NT2/D1 (cell line): ENCODE results near the gene HMGN4.
"Not testable (repeated sequence)": the region's sequence is repeated elsewhere in the genome, so short reads cannot be mapped to it uniquely, and the experiment has no call there.

Experiments
- DNase-seq: peaks from one replicate; pipeline ENCODE4 v3.0.0-alpha.2; 2011; ENCODE audit warnings: low read depth, low spot score
- H3K27me3 ChIP-seq: 2 replicates; pipeline ENCODE4 v1.6.0; 2011; ENCODE audit warnings: mild to moderate bottlenecking; ENCODE audit not compliant: insufficient read length, insufficient read depth
- H3K36me3 ChIP-seq: 2 replicates; pipeline ENCODE4 v1.6.1; 2011; ENCODE audit warnings: mild to moderate bottlenecking, low read length, mixed read lengths; ENCODE audit not compliant: insufficient read depth, insufficient read length
- H3K4me1 ChIP-seq: 2 replicates; pipeline ENCODE4 v1.5.1; 2011; ENCODE audit not compliant: insufficient read depth, insufficient read length
- H3K4me3 ChIP-seq: 2 replicates; pipeline ENCODE4 v1.5.1; 2011; ENCODE audit warnings: low read depth; ENCODE audit not compliant: insufficient read length
- H3K9ac ChIP-seq: 2 replicates; pipeline ENCODE4 v1.6.0; 2011; ENCODE audit warnings: low read depth; ENCODE audit not compliant: insufficient read length
- H3K9me3 ChIP-seq: 2 replicates; pipeline ENCODE4 v1.5.1; 2011; ENCODE audit warnings: mild to moderate bottlenecking, low read length; ENCODE audit not compliant: insufficient read depth
- SUZ12 ChIP-seq: IDR thresholded peaks from 2 replicates; pipeline ENCODE4 v1.6.1; 2011; ENCODE audit not compliant: insufficient read length, insufficient read depth; ENCODE audit errors: extremely low read depth
- YY1 ChIP-seq: IDR thresholded peaks from 2 replicates; pipeline ENCODE4 v1.6.1; 2011; ENCODE audit not compliant: insufficient read length, insufficient read depth
- ZNF274 ChIP-seq: IDR thresholded peaks from 2 replicates; pipeline ENCODE4 v1.6.1; 2011; ENCODE audit warnings: mild to moderate bottlenecking, low read depth, low read length

The HMGN4 gene

DNA sequence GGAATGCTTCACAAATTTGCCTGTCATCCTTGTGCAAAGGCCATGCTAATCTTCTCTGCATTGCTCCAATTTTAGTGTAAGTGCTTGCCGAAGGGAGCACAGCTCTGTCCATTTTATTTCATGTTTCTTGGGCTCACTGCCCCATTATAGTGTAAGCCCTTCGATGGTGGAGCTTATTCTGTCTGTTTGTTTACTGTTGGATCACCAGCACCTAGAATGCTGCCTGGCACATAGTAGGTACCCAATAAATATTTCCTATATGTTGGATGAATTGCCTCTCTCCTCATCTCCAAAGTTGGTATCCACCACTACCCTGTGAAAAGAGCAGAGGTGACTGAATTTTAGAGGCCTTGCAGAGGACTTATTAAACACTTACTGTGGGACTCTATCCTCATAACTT, 18.8 kb upstream of the HMGN4 start:
- Histone ChIP-seq H3K27me3 (no peaks in the 10 kb centered on the region), H3K4me3 (no peak overlapping the region), H3K4me1 (no peaks in the 10 kb centered on the region), H3K9ac (no peak overlapping the region), H3K36me3 (no peaks in the 10 kb centered on the region), H3K9me3 (no peaks in the 10 kb centered on the region)
- DNase-seq = no peak
- TF ChIP-seq SUZ12 = no peak

DNA sequence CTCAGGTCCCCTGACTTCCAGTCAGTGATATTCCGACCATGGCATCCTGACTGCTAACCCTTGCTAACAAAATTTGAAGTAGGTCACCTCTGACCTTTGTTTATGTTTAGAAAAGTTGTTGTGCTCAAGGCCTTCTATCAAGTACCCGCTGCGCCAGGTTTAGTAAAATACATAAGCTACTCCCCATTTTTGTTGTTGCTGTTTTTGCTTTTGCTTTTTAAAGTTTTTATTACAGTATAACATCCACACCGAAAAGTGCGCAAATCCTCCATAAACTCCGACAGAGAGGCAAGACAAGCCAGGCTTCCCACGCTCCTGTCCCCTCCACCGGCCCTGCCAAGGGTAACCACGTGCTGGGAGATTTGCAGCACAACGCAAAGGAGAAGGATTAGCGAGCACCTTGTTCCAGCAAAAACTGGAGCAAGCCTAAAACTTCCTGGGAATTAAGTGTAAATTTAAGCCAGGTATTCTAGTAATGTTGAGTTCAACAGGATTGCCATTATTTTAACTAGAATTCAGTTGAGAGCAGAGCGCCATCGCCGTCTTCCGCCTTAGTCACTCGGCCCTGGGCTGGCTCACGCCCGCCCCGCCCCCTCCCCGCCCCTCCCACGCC, 17.8 kb upstream of the HMGN4 start:
- Histone ChIP-seq H3K9me3 (no peaks in the 10 kb centered on the region), H3K36me3 (no peaks in the 10 kb centered on the region), H3K4me3 (peak overlapping the region; percentile 29), H3K9ac (peak overlapping the region; percentile 42), H3K27me3 (no peaks in the 10 kb centered on the region), H3K4me1 (no peaks in the 10 kb centered on the region)
- DNase-seq = no peak
- TF ChIP-seq SUZ12 (no peak), ZNF274 (no peak), YY1 (no peak)

DNA sequence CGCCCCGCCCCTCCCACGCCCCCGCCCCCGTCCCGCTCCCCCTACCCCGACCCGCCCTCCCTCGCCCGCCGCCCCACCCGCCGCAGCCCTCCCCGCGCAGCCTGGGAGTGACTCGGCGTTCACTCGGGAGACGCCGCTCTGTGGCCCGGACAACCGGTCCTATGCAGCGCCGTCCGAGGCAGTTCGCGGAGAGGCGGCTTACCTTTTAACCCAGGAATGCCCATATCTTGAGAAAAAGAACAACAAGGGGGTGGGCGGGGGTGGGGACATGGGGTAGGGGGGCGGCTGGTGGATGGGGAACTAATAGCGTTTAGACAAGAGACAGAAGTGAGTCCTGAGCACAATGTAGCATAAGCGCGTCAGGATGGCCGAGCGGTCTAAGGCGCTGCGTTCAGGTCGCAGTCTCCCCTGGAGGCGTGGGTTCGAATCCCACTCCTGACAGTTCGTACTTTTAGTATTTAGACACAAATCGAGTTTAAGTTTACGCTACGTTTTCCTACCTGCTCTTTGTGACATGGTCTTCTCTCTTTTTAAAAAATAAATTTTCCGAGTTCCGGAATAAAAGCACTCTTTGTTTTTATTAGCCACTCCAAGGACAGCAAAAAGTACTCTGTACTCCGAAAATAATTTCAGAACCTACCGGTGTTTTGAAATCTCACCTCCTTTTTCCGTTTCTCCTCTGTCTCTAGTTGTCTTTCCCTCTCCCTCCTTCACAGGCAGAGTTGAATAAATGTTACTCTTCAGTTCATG, 17.1 kb upstream of the HMGN4 start:
- H3K9me3 ChIP-seq = no peaks in the 10 kb centered on the region
- no peaks in the 10 kb centered on the region for H3K27me3 ChIP-seq
- no peak for TF ChIP-seq YY1
- TF ChIP-seq SUZ12 = no peak
- no peak for TF ChIP-seq ZNF274
- H3K36me3 ChIP-seq = no peaks in the 10 kb centered on the region
- DNase-seq = peak; percentile 35
- H3K9ac ChIP-seq = peak overlapping the region; percentile 93
- H3K4me1 ChIP-seq = no peaks in the 10 kb centered on the region
- peak overlapping the region; percentile 76 for H3K4me3 ChIP-seq

DNA sequence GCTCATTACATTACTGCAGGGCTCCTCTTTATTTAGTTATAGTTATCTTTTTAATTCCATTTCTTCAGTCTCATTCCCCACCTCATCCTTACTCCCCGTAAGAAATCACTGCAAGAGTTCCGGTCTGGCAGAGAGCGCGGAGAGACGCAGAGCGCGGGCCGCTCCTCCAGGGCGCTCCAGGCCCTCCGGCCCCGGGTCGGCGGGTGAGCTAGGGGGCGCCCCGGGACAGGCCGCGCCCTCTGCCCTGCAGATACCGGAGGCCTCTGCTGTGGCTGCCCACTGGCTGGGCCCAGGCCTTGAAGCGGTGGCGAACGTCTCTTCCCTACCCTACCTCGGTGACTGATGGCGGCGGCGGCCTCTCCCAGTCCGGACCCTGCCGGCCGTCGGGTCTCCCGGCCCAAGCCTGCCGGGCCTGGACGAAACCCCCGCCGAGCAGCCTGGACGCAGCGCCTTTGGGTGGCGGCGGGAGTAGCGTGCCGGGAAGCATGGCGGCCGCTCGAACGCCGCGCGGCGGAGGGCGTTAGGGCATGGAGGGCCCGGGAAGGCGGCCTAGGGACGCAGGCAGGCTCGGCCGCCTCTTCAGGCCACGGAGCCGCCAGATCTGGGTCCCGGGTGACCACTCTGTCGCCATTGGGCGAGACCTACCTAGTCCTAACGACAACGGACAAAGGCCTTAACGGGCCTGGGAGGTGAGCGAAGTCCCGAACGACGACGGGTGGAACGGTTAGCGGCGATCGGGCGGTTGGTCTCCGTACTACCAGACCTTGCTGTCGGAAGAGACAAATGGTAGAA, 16.4 kb upstream of the HMGN4 start:
- peak; percentile 62 for DNase-seq
- H3K27me3 ChIP-seq = no peaks in the 10 kb centered on the region
- no peaks in the 10 kb centered on the region for H3K4me1 ChIP-seq
- H3K4me3 ChIP-seq = peak overlapping the region; percentile 76
- TF ChIP-seq ZNF274 (no peak), SUZ12 (no peak), YY1 (no peak)
- H3K36me3 ChIP-seq = no peaks in the 10 kb centered on the region
- peak overlapping the region; percentile 93 for H3K9ac ChIP-seq
- H3K9me3 ChIP-seq = no peaks in the 10 kb centered on the region

DNA sequence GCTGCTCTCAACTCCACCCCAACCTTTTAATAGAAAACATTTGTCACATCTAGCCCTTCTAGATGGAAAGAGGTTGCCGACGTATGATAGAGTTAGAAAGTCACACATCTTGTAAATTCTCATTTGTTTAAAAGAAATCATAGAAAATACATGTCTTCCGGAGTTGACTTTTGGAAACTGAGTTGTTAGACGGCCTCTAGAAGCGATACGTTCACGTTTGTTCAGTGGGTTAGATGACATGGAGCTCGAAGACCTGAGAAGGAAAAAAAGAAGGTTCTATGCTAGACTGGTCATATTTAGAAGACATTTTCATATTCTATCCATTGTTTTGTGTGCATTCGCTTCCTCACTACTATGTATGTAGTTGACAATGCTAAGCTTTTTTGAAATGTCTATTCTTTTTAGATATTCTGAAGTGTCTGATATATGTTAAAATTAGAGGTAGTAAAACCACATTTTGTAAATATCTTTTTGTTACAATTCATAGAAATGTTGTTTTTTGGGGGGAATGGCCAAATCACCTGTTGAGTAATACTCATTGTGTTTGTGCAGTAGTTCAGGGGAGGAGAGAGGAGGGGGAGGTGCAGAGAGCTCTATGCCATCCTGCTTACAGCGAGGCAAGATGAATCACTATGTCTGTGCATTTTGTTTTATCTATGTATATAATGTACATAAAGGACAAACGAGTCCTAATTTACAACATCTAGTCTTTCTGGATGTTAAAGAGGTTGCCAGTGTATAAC, 15.5 kb upstream of the HMGN4 start:
- not testable (repeated sequence) for H3K9me3 ChIP-seq, H3K4me1 ChIP-seq, H3K27me3 ChIP-seq, DNase-seq, H3K36me3 ChIP-seq
- H3K4me3 ChIP-seq = peak overlapping the region; percentile 76
- H3K9ac ChIP-seq = peak overlapping the region; percentile 93

DNA sequence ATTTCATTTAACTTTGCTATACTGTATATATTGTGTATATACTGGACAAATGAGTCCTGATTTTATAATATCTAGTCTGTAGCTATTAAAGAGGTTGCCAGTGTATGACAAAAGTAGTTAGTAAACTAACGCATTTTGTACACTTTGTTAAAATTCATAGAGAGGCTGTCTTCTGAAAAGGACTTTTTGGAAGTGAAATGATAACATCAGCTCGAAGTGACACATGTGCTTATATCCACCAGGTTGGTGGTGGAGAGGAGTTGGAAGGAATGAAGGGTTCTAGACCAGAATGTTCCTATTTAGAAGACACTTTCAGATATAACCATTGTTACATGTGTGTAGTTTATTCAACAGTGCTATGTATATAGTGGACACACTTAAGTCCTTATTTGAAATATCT, 13.9 kb upstream of the HMGN4 start:
- not testable (repeated sequence) for H3K9me3 ChIP-seq, DNase-seq, H3K27me3 ChIP-seq, H3K9ac ChIP-seq, H3K4me3 ChIP-seq, H3K4me1 ChIP-seq, H3K36me3 ChIP-seq

DNA sequence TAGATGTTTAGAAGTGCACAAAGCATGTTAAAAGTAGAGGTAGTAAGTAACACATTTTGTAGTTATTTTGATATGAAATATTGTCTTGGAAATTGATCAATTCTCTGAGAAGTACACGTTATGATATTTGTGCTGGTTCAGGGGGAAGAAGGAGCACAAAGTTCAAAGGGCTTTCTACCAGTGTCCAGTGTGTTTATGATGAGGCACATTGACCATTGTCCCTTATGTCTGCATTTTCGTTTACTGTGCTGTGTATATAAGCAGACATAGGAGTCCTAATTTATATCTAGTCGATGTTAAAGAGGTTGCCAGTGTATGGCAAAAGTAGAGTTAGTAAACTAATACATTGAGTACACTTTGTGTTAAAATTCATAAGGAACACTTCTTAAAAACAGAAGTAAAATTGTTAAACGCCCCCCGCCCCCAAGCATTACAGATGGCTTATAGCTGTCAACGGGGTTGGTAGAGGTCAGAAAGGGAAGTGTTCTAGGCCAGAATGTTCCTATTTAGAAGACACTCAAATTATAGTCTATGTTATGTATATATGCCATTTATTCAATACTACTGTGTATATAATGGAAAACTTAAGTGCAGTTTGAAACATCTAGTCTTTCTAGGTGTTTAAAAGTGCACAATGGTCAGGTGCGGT, 13.3 kb upstream of the HMGN4 start:
- TF ChIP-seq SUZ12 = no peak
- no peak for TF ChIP-seq YY1
- no peak for TF ChIP-seq ZNF274
- Histone ChIP-seq H3K27me3 (no peaks in the 10 kb centered on the region), H3K4me3 (no peak overlapping the region), H3K9ac (no peak overlapping the region), H3K4me1 (peaks cover 2% of the 10 kb centered on the region), H3K9me3 (no peaks in the 10 kb centered on the region), H3K36me3 (no peaks in the 10 kb centered on the region)
- no peak for DNase-seq
